ENCODE measurements around the gene SLC30A10.
"Not testable (repeated sequence)": the region's sequence is repeated elsewhere in the genome, so short reads cannot be mapped to it uniquely, and the experiment has no call there.

SLC30A10 gene

GRCh38 chr1:219927298-219927955 is 930 bp downstream of the SLC30A10 start:
- no peak for DNase-seq

GRCh38 chr1:219926363-219926998 is 1.9 kb downstream of the SLC30A10 start:
- DNase-seq, result no peak

DNA sequence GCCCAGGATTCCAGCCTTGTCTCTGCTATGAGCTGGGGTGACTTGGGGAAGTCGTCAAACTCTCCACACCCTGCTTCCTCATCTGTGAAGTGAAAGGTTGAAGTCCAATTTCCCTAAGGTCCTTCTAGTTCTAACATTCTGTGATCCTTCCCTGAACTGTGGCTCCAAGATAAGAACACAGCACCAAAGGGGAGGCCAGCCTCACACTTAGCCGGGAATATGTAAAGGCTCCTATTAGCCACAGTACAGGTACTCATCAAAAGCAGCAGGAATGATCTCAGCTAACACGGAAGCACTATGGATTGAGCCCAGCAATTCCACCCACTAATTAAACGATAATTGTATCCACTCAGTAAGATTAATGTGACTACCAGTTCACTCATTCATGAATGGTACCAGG is 4.0 kb downstream of the SLC30A10 start:
- no peak for DNase-seq

DNA sequence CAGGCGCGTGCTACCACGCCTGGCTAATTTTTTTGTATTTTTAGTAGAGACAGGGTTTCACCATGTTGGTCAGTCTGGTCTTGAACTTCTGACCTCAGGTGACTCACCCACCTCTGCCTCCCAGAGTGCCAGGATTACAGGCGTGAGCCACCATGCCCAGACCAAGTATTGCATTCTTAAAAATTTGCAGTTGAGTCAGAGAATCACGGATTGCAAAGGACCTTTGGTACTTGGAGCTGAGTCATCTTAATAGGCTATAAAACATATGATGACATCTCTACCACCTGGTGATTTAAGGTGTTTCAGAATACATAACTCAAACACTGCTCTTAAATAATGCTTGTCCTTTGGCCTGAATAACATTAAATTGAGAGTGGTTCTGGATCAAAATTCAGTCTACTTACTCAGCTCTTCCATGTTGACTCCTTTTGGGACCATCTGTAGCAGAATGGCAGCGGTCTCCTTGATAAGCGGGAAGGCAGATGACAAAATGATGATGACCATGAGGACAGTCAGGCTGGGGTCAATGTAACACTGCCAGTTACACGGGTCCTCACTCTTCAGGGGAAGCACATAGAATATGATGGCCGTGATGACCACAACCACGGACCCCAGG is 10.4 kb downstream of the SLC30A10 start:
- DNase-seq, result no peak

- DNase-seq, result no peak
Measured at GRCh38 chr1:219917281-219917680, 11.1 kb downstream of the SLC30A10 start.

DNA sequence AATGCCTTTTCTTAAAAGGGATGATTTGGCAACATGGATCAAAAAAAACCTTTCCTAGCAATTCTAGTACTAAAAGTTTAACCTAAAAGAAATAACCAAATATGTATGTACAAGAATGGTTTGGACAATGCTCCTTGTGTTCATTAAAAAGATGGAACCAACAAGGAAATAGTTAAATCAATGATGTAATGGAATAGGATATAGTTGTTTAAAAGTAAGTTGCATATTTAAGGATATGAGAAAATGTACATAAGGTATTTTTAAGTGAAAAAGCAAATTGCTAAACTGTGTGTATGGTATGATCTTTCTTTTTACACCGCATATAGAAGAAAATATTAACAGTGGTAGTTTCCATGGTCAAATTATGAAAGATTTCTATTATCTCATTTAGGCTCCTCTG is 12.1 kb downstream of the SLC30A10 start:
- DNase-seq, result no peak

GRCh38 chr1:219913005-219913770 is 15.2 kb downstream of the SLC30A10 start:
- DNase-seq, result no peak

DNA sequence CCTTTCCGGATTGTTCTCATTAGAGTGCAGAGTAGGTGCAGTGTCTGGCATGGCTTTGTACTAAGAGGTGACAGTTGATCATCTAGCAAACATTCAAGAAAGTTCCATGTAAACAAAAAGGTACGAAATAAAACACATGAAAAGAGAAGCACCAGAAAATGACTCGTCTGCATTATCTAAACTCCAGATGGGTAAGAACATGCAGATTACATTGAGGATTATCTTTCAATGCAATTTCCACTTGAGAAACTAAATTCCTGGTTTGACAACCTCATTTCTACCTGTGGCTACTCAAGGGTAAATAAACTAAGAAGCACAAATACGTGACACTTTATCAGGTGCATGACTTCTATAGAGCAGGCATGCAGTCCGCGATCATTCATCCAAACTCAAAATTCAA is 17.6 kb downstream of the SLC30A10 start:
- DNase-seq, result no peak

DNA sequence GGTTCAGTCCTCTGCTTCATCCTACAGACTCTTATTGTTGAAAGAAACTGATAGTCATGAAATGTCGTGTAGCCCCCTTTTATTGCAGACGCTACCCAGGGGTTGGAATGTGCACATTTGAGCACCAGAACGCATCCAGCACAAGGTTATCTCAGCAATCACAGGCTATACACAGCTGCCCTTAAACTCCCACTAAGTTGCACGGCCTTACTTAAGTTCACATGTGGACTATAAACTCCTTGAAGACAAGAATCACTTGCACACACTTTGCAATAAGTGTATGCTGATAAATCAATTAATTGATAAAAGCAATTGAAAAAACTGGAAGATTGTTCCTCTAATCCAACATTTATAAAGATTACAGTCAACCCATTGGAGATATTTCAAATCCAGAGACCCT is 18.9 kb downstream of the SLC30A10 start:
- no peak for DNase-seq

DNA sequence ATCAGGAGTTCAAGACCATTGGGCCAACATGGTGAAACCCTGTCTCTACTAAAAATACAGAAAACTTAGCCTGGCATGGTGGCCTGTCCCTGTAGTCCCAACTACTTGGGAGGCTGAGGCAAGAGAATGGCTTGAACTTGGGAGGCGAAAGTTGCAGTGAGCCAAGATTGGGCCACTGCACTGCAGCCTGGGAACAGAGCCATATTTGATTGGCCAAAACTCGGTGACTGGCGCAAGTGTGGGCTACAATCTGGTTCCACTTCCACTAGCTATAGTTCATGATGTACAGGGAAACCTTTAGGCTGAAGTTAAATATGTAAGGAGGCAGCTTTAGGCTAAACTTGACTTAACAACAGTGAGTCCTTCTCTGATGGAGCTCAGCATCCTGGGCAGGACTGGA is 20.2 kb downstream of the SLC30A10 start:
- DNase-seq, result no peak

- DNase-seq, result no peak
Measured at GRCh38 chr1:219907772-219908070, 20.6 kb downstream of the SLC30A10 start.

GRCh38 chr1:219906924-219907771 is 21.2 kb downstream of the SLC30A10 start:
- DNase-seq, result no peak

DNA sequence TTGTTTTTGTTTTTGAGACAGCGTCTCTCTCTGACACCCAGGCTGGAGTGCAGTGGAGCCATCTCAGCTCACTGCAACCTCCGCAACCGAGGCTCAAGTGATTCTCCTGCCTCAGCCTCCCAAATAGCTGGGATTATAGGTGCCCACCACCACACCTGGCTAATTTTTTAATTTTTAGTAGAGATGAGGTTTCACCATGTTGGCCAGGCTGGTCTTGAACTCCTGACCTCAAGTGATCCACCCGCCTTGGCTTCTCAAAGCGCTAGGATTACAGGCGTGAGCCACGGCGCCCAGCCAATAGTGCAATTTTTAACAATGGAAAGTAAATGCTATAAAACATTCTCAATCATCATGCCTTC is 21.8 kb downstream of the SLC30A10 start:
- DNase-seq, result not testable (repeated sequence)

DNA sequence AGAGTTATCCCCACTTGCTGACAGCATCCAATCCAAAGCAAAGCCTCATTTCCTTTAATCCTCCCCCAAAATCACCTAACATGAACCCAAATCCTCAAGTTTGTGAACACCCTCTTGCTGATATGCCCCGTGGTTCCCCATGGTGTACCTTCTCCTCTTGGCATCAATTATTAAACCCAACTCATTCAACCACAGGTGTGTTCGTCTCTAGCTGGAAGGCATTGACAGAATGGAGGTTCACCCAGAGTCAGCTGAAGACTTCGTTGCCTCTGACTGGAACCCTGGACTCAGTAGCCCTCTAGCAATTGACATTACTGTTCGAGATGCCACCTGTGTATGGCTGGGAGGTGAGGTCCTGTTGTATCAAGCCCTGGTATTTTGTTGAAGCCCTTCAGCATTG is 22.8 kb downstream of the SLC30A10 start:
- no peak for DNase-seq

- DNase-seq, result no peak
Measured at GRCh38 chr1:219904934-219905333, 23.4 kb downstream of the SLC30A10 start.

- no peak for DNase-seq
Measured at GRCh38 chr1:219903353-219903871, 24.9 kb downstream of the SLC30A10 start.

DNA sequence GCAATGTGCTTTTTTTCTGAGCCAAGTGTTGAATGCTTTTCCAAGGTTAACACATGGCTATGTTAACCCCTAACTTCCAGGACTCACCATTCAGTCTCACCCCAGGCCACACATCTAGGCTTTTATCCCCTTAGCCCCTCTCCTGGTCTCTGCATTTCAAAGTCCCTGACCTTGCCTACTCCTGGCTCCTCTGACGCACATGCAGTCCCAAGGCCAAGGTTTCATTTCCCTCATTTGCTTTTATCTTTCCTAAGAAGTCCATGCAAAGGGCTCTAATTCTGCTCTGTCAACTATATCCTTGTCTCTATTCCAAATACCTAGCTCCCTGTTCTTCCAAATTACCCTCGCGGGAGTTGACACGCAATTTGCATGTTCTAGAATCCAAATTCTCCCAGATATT is 25.4 kb downstream of the SLC30A10 start:
- DNase-seq, result no peak

DNA sequence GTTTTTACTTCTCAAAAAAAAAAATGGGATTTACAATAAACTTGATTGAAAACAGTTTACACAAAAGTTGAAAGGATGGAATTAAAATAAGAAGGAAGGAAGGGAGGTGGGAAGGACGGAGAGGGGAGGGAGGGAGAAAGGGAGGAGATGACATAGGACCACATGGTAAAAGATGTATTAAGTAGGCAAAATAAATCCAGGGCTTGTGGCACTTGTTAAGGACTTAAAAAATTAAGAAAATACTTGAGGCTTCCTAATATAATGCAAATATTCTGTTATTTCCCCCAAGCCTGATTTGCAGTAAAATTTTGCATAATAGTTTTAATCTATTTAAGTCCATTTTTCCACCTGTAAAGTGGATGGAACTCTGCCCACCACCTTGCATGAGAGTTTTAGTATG is 27.5 kb downstream of the SLC30A10 start:
- DNase-seq, result no peak

DNA sequence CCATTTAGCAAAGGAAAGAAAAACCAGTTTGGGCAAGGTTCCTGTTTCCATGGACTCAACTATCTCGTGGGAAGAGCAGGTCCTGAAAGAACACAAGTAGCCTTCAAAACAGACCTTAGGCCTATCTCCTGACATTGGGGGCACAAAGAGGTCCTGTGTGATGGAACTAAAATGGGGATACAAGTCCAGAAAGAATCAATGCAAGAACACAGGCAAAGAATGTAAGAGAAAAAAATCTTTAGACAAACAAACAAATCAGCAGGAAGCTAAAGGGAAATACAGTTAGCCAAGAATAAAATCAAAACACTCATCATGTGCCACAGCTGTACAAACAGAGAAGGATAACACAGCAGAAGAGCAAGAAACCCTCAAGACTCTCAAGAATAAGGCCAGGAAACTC is 28.2 kb downstream of the SLC30A10 start:
- no peak for DNase-seq

DNA sequence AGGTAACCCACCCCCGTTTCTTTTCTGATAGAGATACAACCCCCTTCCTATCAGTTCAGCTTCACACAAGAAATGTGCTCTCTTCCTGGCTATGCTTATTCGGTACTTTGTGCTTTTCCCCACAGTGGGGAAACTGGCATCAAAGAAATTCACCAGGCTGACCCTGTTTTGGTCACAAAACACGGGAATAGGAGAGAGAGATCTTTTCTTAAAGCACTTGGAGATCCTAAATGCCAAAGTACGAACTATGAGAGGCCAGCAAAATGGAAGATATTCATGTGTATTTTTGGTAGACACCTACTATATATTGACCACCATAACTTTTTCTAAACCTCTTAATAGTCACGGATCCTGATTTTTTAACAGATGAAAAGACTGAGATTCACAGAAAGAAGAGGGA is 30.0 kb downstream of the SLC30A10 start:
- no peak for DNase-seq

GRCh38 chr1:219897914-219898313 is 30.4 kb downstream of the SLC30A10 start:
- DNase-seq, result no peak

- not testable (repeated sequence) for DNase-seq
Measured at GRCh38 chr1:219892271-219892670, 36.1 kb downstream of the SLC30A10 start.

DNA sequence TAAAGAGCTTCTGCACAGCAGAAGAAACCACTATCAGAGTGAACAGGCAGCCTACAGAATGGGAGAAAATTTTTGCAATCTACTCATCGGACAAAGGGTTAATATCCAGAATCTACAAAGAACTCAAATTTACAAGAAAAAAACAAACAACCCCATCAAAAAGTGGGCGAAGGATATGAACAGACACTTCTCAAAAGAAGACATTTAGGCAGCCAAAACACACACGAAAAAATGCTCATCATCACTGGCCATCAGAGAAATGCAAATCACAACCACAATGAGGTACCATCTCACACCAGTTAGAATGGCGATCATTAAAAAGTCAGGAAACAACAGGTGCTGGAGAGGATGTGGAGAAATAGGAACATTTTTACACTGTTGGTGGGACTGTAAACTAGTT is 36.5 kb downstream of the SLC30A10 start:
- DNase-seq, result not testable (repeated sequence)

Data from activated CD4-positive, CD25-positive, alpha-beta regulatory T cell (primary cell).